ENCODE measurements around the gene GAK.
"Not testable (repeated sequence)": the region's sequence is repeated elsewhere in the genome, so short reads cannot be mapped to it uniquely, and the experiment has no call there.

The GAK gene

GRCh38 chr4:952881-953573 is 20.9 kb upstream of the GAK start:
- no peak for DNase-seq

- no peak for DNase-seq
Observed at GRCh38 chr4:951594-952468, 19.7 kb upstream of the GAK start.

GRCh38 chr4:951186-951585 is 19.1 kb upstream of the GAK start:
- no peak for DNase-seq

GRCh38 chr4:950136-951020 is 18.3 kb upstream of the GAK start:
- no peak for DNase-seq

GRCh38 chr4:949656-950055 is 17.5 kb upstream of the GAK start:
- no peak for DNase-seq

- DNase-seq, result no peak
Observed at GRCh38 chr4:948936-949300, 16.8 kb upstream of the GAK start.

- no peak for DNase-seq
Observed at GRCh38 chr4:948101-948935, 16.2 kb upstream of the GAK start.

GRCh38 chr4:947491-947971 is 15.4 kb upstream of the GAK start:
- DNase-seq, result no peak

- no peak for DNase-seq
Observed at GRCh38 chr4:946517-947471, 14.7 kb upstream of the GAK start.

GRCh38 chr4:946103-946450 is 14.0 kb upstream of the GAK start:
- no peak for DNase-seq

GRCh38 chr4:945274-946102 is 13.4 kb upstream of the GAK start:
- DNase-seq, result no peak

- DNase-seq, result not testable (repeated sequence)
Observed at GRCh38 chr4:939508-939907, 7.4 kb upstream of the GAK start.

- DNase-seq, result no peak
Observed at GRCh38 chr4:932713-933070, 576 bp upstream of the GAK start.

GRCh38 chr4:931194-931959 is 739 bp downstream of the GAK start:
- DNase-seq, result peak; percentile 48

GRCh38 chr4:930827-931193 is 1.3 kb downstream of the GAK start:
- DNase-seq, result no peak

- peak; percentile 26 for DNase-seq
Observed at GRCh38 chr4:930028-930551, 2.0 kb downstream of the GAK start.

GRCh38 chr4:929096-929765 is 2.9 kb downstream of the GAK start:
- DNase-seq, result no peak

GRCh38 chr4:927566-927965 is 4.5 kb downstream of the GAK start:
- DNase-seq, result not testable (repeated sequence)

GRCh38 chr4:926538-926937 is 5.6 kb downstream of the GAK start:
- no peak for DNase-seq
